Measurements from ENCODE around the gene DGLUCY.
A peak's percentile ranks its signal among the peaks of the same experiment; 100 is the strongest.
"Not testable (repeated sequence)": the region's sequence is repeated elsewhere in the genome, so short reads cannot be mapped to it uniquely, and the experiment has no call there.

DGLUCY gene

DNA sequence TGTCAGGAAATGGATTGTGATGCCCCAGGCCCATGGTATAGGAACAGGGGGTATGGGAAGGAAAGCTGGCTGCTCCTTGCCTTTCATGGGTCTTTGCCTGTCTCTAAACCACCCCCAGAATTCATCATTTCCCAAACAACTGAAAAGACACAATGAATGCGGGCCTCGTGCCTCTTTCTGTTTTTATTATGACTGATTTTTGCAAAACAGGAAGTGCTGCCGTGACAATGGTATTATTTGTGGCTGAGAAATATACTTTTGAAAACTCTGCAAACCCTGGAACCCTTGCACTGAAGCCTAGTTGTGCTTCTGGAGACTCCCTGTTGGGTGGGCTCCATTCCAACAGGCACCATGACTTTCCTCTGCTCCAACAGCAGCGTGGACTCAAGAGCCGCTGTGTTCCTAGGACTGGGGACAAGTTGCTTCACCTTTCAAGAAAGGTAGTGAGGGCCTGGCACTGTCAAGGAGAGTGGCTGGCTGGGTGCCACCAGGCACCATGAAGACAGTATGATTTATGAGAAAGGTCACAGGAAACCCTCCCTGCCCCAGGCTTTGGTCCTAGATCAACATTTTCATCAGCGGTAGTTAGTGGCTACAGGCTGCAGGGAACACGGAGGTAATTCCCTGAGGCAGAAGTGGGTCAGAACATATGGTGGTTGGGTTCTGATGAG, 4.8 kb upstream of the DGLUCY start:
- no peak for DNase-seq (ENCODE audit: low read depth in 4 of 4, low spot score in 1 of 4)

DNA sequence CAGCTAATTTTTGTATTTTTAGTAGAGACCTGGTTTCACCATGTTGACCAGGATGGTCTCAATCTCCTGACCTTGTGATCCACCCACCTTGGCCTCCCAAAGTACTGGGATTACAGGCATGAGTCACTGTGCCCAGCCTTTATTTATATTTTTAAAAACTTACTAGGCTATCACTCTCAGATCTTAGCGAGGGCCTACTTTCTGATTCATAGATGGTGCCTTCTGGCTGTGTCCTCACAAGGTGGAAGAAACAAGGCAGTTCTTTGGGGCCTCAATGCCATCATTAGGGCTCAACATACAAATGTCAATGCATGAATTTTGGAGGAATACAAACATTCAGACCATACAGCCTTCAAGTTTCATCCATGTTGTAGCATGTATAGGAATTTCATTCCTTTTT, 2.4 kb upstream of the DGLUCY start:
- no peak for DNase-seq (ENCODE audit: low read depth in 4 of 4, low spot score in 1 of 4)

- DNase-seq (ENCODE audit: low read depth in 4 of 4, low spot score in 1 of 4) = no peak
Observed at GRCh38 chr14:91112194-91112593, 1.7 kb upstream of the DGLUCY start.

- DNase-seq (ENCODE audit: low read depth in 4 of 4, low spot score in 1 of 4) = peak; percentile 22 to 53 (median 43)
Observed at GRCh38 chr14:91114079-91115065, 499 bp downstream of the DGLUCY start.

- DNase-seq (ENCODE audit: low read depth in 4 of 4, low spot score in 1 of 4) = no peak
Observed at GRCh38 chr14:91115986-91116770, 2.3 kb downstream of the DGLUCY start.

- DNase-seq (ENCODE audit: low read depth in 4 of 4, low spot score in 1 of 4) = no peak
Observed at GRCh38 chr14:91116913-91117588, 3.2 kb downstream of the DGLUCY start.

DNA sequence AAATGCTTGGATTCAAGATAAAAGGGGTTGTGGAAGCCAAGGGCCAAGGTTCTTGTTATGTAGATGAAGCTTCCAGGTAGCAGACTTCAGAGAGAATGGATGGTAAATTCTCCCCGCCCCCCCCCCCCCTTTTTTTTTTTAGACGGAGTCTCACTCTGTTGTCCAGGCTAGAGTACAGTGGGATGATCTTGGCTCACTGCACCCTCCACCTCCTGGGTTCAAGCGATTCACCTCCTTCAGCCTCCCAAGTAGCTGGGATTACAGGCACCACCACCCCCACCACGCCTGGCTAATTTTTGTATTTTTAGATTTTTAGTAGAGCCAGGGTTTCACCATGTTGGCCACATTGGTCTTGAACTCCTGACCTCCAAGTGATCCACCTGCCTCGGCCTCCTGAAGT, 4.1 kb downstream of the DGLUCY start:
- no peak for DNase-seq (ENCODE audit: low read depth in 4 of 4, low spot score in 1 of 4)

- DNase-seq (ENCODE audit: low read depth in 4 of 4, low spot score in 1 of 4) = no peak
Observed at GRCh38 chr14:91118511-91119068, 4.7 kb downstream of the DGLUCY start.

DNA sequence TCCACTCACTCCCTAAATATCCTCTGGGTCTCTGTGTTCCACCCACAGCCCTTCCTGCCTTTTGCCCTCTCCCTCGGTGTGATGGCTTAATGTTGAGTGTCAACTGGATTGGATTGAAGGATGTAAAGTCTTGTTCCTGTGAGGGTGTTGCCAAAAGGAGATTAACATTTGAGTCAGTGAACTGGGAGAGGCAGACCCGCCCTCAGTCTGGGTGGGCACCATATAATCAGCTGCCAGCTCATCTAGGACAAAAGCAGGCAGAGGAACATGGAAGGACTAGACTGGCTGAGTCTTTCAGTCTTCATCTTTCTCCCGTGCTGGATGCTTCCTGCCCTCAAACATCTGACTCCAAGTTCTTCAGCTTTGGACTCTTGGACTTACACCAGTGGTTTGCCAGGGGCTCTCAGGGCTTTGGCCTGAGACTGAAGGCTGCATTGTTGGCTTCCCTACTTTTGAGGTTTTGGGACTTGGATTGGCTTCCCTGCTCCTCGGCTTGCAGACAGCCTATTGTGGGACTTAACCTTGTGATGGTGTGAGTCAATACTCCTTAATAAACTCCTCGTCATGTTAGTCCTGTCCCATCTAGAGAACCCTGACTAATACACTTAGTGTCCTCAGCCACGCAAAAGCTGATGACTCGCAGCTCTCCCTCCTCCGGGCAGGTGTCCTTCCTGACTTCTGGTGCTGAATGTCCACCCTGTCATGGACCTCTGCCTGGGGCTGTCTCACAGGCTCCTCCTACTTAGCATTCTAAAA, 5.9 kb downstream of the DGLUCY start:
- no peak for DNase-seq (ENCODE audit: low read depth in 4 of 4, low spot score in 1 of 4)

DNA sequence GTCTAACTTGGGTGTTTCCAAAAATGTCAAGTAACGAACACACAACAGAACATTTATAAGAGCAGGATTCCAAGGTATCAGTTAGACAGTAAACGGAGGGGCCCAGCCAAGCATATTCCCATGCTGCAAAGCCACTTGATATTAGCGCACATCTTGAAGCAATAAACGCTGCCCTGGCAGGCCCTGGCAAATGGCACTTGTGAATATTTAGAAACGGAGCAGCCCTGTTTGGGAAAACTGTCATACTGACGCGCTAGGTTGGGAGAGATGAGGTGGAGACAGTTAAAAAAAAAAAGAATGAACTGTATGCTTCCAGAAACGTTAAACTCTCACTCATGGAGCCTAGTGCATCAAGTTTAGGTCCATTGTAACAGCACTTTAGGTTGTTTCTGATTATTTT, 9.3 kb downstream of the DGLUCY start:
- no peak for DNase-seq (ENCODE audit: low read depth in 4 of 4, low spot score in 1 of 4)

- DNase-seq (ENCODE audit: low read depth in 4 of 4, low spot score in 1 of 4) = not testable (repeated sequence)
Observed at GRCh38 chr14:91124406-91125270, 10.8 kb downstream of the DGLUCY start.

GRCh38 chr14:91125271-91125660, 11.4 kb downstream of the DGLUCY start:
- DNase-seq (ENCODE audit: low read depth in 4 of 4, low spot score in 1 of 4) = no peak

- no peak for DNase-seq (ENCODE audit: low read depth in 4 of 4, low spot score in 1 of 4)
Observed at GRCh38 chr14:91125801-91126200, 11.9 kb downstream of the DGLUCY start.

DNA sequence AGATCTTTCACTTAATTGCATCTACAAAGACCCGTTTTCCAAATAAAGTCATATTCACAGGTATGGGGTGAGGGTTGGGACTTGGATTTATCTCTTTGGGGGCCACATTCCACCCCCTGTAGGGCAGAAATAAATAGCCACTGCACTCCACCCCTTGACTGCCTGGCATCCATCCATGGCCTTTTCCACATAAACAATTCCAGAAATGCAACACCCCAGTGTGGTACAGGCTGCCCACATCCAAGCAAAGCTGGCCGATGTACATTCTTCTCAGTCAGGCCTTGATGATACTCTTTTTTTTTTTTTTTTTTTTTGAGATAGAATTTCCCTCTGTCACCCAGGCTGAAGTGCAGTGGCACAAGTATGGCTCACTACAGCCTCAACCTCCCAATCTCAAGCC, 12.9 kb downstream of the DGLUCY start:
- no peak for DNase-seq (ENCODE audit: low read depth in 4 of 4, low spot score in 1 of 4)

- no peak for DNase-seq (ENCODE audit: low read depth in 4 of 4, low spot score in 1 of 4)
Observed at GRCh38 chr14:91127401-91127801, 13.5 kb downstream of the DGLUCY start.

DNA sequence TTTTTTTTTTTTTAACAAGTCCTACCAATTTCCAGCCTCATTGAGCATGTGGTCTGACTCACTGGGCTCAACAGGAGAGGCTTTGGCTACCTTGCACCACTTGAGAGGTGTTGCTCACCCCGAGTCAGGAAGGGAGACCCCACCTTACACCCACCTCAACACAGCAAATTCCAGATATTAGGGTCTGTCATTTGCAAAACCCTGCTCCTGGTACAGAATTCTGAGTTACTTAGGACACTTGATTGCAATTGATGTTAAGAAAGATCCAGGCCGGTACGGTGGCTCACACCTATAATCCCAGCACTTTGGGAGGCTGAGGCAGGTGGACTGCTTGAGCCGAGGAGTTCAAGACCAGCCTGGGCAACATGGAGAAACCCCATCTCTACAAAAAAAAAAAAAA, 14.1 kb downstream of the DGLUCY start:
- no peak for DNase-seq (ENCODE audit: low read depth in 4 of 4, low spot score in 1 of 4)

DNA sequence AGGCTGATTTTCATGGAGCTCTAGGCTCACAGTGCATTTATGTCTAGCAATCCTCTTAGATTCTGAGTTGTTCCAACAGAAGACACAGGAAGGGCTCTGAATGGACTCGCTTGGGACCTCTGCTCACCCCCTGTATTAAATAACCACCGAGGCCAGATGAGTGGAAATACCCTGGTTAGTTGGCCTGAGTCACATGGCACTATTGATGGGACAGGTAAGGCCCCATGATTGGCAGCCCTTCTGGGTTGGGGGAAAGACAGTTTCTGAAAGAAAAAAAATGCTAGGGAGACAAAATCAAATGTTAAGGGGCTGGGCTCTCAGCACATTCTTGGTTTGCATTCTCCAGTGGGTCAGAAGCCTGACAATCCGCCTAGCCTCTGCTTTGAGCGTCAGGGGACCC, 14.8 kb downstream of the DGLUCY start:
- no peak for DNase-seq (ENCODE audit: low read depth in 4 of 4, low spot score in 1 of 4)

- DNase-seq (ENCODE audit: low read depth in 4 of 4, low spot score in 1 of 4) = no peak
Observed at GRCh38 chr14:91129261-91129660, 15.4 kb downstream of the DGLUCY start.

DNA sequence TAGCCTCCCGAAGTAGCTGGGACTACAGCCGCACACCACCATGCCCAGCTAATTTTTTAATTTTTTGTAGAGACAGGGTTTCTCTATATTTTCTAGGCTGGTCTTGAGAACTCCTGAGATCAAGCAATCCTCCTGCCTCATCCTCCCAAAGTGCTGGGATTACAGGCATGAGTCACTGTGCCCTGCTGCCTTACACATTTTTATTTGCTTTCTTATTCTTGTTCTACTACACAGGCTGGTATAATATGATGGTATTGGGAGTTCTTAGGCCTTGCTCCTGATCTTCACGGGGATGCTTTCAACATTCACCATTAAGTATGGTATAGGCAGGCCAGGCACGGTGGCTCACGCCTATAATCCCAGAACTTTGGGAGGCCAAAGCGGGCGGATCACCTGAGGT, 21.2 kb downstream of the DGLUCY start:
- DNase-seq (ENCODE audit: low read depth in 4 of 4, low spot score in 1 of 4) = no peak

Data from stimulated activated CD4-positive, alpha-beta T cell treated with anti-CD3 and anti-CD28 coated beads, Interleukin-1b, Interleukin-23, amount 100 ng/mL, for 24 hours (primary cell).